ENCODE measurements around the gene PHLPP2. TPM values are rescaled to one million over a fixed set of nuclear protein-coding genes. Genes with fewer than 3 reads are reported as not detected.

The PHLPP2 gene
- total RNA-seq, 1 experiment from 2014 or later = 13.1 TPM

GRCh38 chr16:71629278-71630016, 95.1 kb downstream of the PHLPP2 start:
- Histone ChIP-seq H3K27ac (ENCODE audit: low read length) (no peak overlapping the region), H3K4me3 (ENCODE audit: low read depth in 2 of 2, low read length in 2 of 2) (no peak overlapping the region), H3K9me3 (ENCODE audit: control insufficient read depth, insufficient read depth, low read depth, low read length) (no peaks in the 10 kb centered on the region), H3K4me1 (ENCODE audit: control insufficient read depth, insufficient read depth, low read length) (no peaks in the 10 kb centered on the region), H3K36me3 (ENCODE audit: control insufficient read depth, insufficient read depth, low read length) (peaks cover 2% of the 10 kb centered on the region; the same call in 1 of the 2 replicates), H3K27me3 (ENCODE audit: control insufficient read depth, insufficient read depth, low read length) (peaks cover 2% of the 10 kb centered on the region; the same call in 1 of the 2 replicates)
- BruUV-seq (replicated peaks) = no TSS peak
- ATAC-seq (no peak), DNase-seq (ENCODE audit: low read depth, low spot score) (no peak)
- TF ChIP-seq TCF7L2 (IDR thresholded peaks at IDR 0.05; ENCODE audit: low read depth, low read length) = no peak
- TF ChIP-seq CTCF (IDR thresholded peaks at IDR 0.05) = no peak
- no peak for TF ChIP-seq REST (IDR thresholded peaks at IDR 0.05; ENCODE audit: insufficient read depth in 1 of 2, low read depth in 2 of 2, low read length in 1 of 2)
- TF ChIP-seq SIN3A (IDR thresholded peaks at IDR 0.05; ENCODE audit: borderline replicate concordance, insufficient read depth, low read depth, low read length) = no peak
- TF ChIP-seq POLR2AphosphoS5 (IDR thresholded peaks at IDR 0.05; ENCODE audit: low read depth, low read length) = no peak
- ChIA-PET POLR2A (no interaction called here), CTCF (no interaction called here)
- intact Hi-C loops (cut with micrococcal nuclease; ENCODE audit: unreplicated experiment) = no loop called here
- in situ Hi-C loops (cut with HindIII; ENCODE audit: low pct_unique_long_range_greater_than_20kb, low sequenced_read_pairs) = no loop called here

DNA sequence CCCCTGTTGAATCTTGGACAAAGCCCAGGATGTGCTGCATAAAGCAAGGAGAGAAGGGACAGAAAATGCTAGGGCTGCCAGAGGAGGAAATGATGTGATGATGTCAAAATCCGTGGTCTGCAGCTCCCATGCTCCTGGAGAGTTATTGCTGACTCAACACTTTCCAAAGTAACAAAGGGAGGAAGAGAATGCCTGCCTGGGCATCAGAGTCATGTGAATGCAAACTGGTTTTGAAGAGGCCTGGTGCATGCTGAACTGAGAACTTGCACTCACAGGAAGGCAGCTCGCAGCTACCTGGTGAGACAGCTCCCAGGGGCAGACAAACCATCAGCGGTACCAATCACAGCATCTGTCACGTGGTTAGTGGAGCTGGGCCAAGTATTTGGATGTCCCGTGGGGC, 95.7 kb downstream of the PHLPP2 start:
- H3K9me3 ChIP-seq (ENCODE audit: control insufficient read depth, insufficient read depth, low read depth, low read length) = no peaks in the 10 kb centered on the region
- DNase-seq (ENCODE audit: low read depth, low spot score) (no peak), ATAC-seq (no peak)
- H3K27me3 ChIP-seq (ENCODE audit: control insufficient read depth, insufficient read depth, low read length) = peaks cover 2% of the 10 kb centered on the region; the same call in 1 of the 2 replicates
- H3K36me3 ChIP-seq (ENCODE audit: control insufficient read depth, insufficient read depth, low read length) = peaks cover 2% of the 10 kb centered on the region; the same call in 1 of the 2 replicates
- CTCF ChIA-PET = interaction anchor here (0.9 kb wide), 1 partner anchor 18 kb away, joined by 3 read pairs; no protein-coding TSS in a partner anchor
- H3K4me3 ChIP-seq (ENCODE audit: low read depth in 2 of 2, low read length in 2 of 2) = no peak overlapping the region
- POLR2A ChIA-PET = interaction anchor here (0.5 kb wide), 1 partner anchor 63 kb away, joined by 17 read pairs; no protein-coding TSS in a partner anchor
- BruUV-seq (replicated peaks) = no TSS peak
- in situ Hi-C loops (cut with HindIII; ENCODE audit: low pct_unique_long_range_greater_than_20kb, low sequenced_read_pairs) = no loop called here
- intact Hi-C loops (cut with micrococcal nuclease; ENCODE audit: unreplicated experiment) = no loop called here
- no peak for TF ChIP-seq REST (IDR thresholded peaks at IDR 0.05; ENCODE audit: insufficient read depth in 1 of 2, low read depth in 2 of 2, low read length in 1 of 2)
- TF ChIP-seq POLR2AphosphoS5 (IDR thresholded peaks at IDR 0.05; ENCODE audit: low read depth, low read length) = no peak
- no peak for TF ChIP-seq TCF7L2 (IDR thresholded peaks at IDR 0.05; ENCODE audit: low read depth, low read length)
- TF ChIP-seq CTCF (IDR thresholded peaks at IDR 0.05) = no peak
- no peak for TF ChIP-seq SIN3A (IDR thresholded peaks at IDR 0.05; ENCODE audit: borderline replicate concordance, insufficient read depth, low read depth, low read length)
- H3K4me1 ChIP-seq (ENCODE audit: control insufficient read depth, insufficient read depth, low read length) = no peaks in the 10 kb centered on the region
- H3K27ac ChIP-seq (ENCODE audit: low read length) = no peak overlapping the region

Data from Panc1 (cell line).